ENCODE measurements around the gene C1QA.

GRCh38 chr1:22676916-22677583 is 40.6 kb downstream of the C1QA start:
- TF ChIP-seq EZH2 (IDR thresholded peaks at IDR 0.05; ENCODE audit: borderline replicate concordance, low read length) (no peak), CTCF (IDR thresholded peaks at IDR 0.05; ENCODE audit: low read length) (no peak)
